ENCODE measurements around the gene MAML2.

MAML2 gene

GRCh38 chr11:96056576-96056975 is 286.4 kb downstream of the MAML2 start:
- no peak for DNase-seq (ENCODE audit: low read depth)
- no peak overlapping the region for H3K4me3 ChIP-seq (ENCODE audit: low read length)
- TF ChIP-seq, protein P1, sequence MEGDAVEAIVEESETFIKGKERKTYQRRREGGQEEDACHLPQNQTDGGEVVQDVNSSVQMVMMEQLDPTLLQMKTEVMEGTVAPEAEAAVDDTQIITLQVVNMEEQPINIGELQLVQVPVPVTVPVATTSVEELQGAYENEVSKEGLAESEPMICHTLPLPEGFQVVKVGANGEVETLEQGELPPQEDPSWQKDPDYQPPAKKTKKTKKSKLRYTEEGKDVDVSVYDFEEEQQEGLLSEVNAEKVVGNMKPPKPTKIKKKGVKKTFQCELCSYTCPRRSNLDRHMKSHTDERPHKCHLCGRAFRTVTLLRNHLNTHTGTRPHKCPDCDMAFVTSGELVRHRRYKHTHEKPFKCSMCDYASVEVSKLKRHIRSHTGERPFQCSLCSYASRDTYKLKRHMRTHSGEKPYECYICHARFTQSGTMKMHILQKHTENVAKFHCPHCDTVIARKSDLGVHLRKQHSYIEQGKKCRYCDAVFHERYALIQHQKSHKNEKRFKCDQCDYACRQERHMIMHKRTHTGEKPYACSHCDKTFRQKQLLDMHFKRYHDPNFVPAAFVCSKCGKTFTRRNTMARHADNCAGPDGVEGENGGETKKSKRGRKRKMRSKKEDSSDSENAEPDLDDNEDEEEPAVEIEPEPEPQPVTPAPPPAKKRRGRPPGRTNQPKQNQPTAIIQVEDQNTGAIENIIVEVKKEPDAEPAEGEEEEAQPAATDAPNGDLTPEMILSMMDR (conservative IDR thresholded peaks at IDR 0.05; ENCODE audit: low read length), result no peak

DNA sequence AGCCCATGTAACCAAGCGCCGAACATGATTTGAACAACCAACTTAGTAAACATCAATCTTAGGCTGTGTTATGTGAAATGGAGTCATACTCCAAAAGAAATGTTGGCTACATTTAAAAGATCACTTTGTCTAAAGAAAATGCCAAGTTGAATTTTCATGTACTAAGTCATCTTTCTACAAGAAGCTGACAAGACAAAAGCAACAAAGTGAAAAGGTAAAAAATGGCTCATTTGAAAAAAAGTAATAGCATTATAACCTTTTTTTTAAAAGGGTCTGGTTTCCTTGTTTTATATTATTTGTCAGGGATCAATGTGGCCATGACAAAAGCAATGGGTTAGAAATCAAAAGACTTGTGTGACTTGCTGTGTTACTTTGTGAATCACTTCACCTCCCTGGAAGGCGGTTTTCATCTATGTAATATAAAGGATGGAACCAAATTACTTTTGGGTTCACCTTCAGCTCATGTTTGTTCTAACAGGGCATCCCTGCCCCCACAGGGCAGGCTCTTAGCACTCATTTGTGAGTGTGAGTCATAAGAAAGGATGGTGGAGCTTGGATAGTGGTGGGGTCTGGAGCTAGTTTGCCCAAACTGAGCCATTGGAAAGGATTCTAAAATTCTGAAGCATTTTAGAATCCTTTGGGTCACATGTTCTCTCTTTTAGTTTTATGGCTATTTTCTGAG is 287.1 kb downstream of the MAML2 start:
- TF ChIP-seq, protein P1 (conservative IDR thresholded peaks at IDR 0.05; ENCODE audit: low read length), result no peak
- DNase-seq (ENCODE audit: low read depth), result peak; percentile 80
- no peak overlapping the region for H3K4me3 ChIP-seq (ENCODE audit: low read length)

- peak; percentile 63 for DNase-seq (ENCODE audit: low read depth)
- TF ChIP-seq, protein P1 (conservative IDR thresholded peaks at IDR 0.05; ENCODE audit: low read length), result peak; percentile 77
Observed at GRCh38 chr11:96054870-96055705, 287.9 kb downstream of the MAML2 start.

GRCh38 chr11:96052921-96053651 is 289.9 kb downstream of the MAML2 start:
- no peak overlapping the region for H3K4me3 ChIP-seq (ENCODE audit: low read length)
- TF ChIP-seq, protein P1 (conservative IDR thresholded peaks at IDR 0.05; ENCODE audit: low read length), result no peak
- DNase-seq (ENCODE audit: low read depth), result peak; percentile 51

More at GRCh38 chr11:96054870-96055705, 287.9 kb downstream of the MAML2 start:
- H3K4me3 ChIP-seq (ENCODE audit: low read length), result no peak overlapping the region

DNA sequence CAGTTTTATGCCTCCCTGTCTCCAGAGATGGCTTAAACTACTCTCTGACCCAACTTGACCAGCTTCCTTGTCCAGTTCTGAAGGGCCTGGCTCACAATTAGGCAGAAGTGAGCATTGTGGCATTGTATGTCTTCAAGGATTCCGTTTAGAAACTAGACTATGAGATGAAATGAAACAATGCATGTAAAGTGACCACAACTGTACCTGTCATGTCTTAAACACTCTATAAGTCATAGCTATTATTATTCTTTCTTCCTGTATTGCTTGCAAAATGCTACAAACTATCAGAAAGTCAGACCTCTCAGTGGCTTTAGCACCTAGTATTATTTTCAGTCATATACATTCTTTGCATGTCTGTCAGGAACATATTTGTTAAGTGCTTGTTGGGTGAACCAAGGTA is 291.2 kb downstream of the MAML2 start:
- no peak for DNase-seq (ENCODE audit: low read depth)
- no peak overlapping the region for H3K4me3 ChIP-seq (ENCODE audit: low read length)
- TF ChIP-seq, protein P1 (conservative IDR thresholded peaks at IDR 0.05; ENCODE audit: low read length), result no peak

DNA sequence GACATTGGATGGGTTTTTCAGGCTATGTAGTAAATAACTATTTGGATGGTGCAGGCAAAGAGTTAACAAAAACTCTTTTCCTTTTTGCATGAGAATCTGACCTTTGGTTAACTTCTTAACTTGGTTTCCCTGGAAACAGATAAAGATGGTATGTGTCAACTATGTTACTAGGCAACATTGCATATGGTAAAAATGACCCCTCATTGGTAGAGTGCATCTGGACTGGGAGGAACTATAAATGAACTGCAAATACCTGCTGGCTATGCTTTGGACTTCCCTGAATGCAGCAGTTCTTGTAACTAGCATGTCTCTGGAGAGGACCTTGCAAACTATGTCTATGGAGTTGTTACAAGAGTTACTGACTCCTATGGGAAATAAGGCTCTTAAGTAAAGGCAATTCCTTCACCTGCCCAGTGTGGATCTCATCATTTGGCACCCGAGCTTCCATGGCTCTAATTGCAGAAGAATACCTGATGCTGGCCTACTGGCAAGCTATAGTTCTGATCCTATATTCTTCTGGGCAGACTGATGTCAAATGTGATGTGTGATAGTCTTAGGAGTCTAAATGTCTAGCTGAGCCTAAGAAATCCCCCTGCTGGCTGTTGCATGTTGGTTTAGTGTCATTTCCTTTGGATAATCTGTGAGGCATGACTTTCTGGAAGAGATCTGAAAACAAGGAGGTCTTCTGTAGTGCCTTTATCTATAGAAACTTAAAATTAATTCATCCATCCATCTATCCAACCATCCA is 292.4 kb downstream of the MAML2 start:
- TF ChIP-seq, protein P1 (conservative IDR thresholded peaks at IDR 0.05; ENCODE audit: low read length), result peak; percentile 6; the same call in 1 of the 2 replicates
- DNase-seq (ENCODE audit: low read depth), result peak; percentile 56
- H3K4me3 ChIP-seq (ENCODE audit: low read length), result no peak overlapping the region

Data from AG10803 (cell line).